Measurements from ENCODE around the gene CDK5RAP2. TPM values are rescaled to one million over a fixed set of nuclear protein-coding genes. Genes with fewer than 3 reads are reported as not detected.

Gene CDK5RAP2
- total and polyA plus RNA-seq, 8 donors: 14.8 to 37.1 (median 21.7) TPM

GRCh38 chr9:120392711-120393110 is 187.3 kb downstream of the CDK5RAP2 start:
- intact Hi-C loops (cut with DNase I): no loop called here
- 95 to 98% methylated on average over 8 of the region's 8 CpGs for WGBS, 2 donors
- no peaks in the 10 kb centered on the region for H3K27me3 ChIP-seq
- peaks cover 4 to 31% (median 8%) of the 10 kb centered on the region in 3 donors for H3K36me3 ChIP-seq
- H3K4me1 ChIP-seq: no peaks in the 10 kb centered on the region
- H3K27ac ChIP-seq: no peak overlapping the region
- FAIRE-seq (no peak), DNase-seq (no peak), ATAC-seq (no peak)
- H3K9me3 ChIP-seq: no peaks in the 10 kb centered on the region
- TF ChIP-seq CTCF (IDR thresholded peaks at IDR 0.05): no peak
- H3K4me3 ChIP-seq: no peak overlapping the region

GRCh38 chr9:120392245-120392644 is 187.7 kb downstream of the CDK5RAP2 start:
- no peak for TF ChIP-seq CTCF (IDR thresholded peaks at IDR 0.05)
- Histone ChIP-seq H3K4me1 (peaks cover 0 to 2% (median 0%) of the 10 kb centered on the region in 3 donors), H3K27me3 (no peaks in the 10 kb centered on the region), H3K9me3 (no peaks in the 10 kb centered on the region), H3K4me3 (no peak overlapping the region), H3K27ac (no peak overlapping the region), H3K36me3 (peaks cover 4 to 31% (median 8%) of the 10 kb centered on the region in 3 donors)
- intact Hi-C loops (cut with DNase I): no loop called here
- no peak for DNase-seq
- no peak for FAIRE-seq
- ATAC-seq: no peak
- WGBS, 2 donors: 97% methylated on average over 5 of the region's 5 CpGs

GRCh38 chr9:120391691-120392090 is 188.3 kb downstream of the CDK5RAP2 start:
- Histone ChIP-seq H3K27ac (no peak overlapping the region), H3K4me3 (no peak overlapping the region), H3K36me3 (peaks cover 4 to 29% (median 8%) of the 10 kb centered on the region in 3 donors), H3K9me3 (no peaks in the 10 kb centered on the region), H3K4me1 (peaks cover 4 to 8% (median 6%) of the 10 kb centered on the region in 3 donors), H3K27me3 (no peaks in the 10 kb centered on the region)
- 96 to 97% methylated on average over 5 of the region's 5 CpGs for WGBS, 2 donors
- no peak for ATAC-seq
- DNase-seq: no peak
- no peak for FAIRE-seq
- no peak for TF ChIP-seq CTCF (IDR thresholded peaks at IDR 0.05)
- intact Hi-C loops (cut with DNase I): no loop called here

- H3K36me3 ChIP-seq: peaks cover 4 to 25% (median 8%) of the 10 kb centered on the region in 3 donors
Observed at GRCh38 chr9:120390637-120391190, 189.3 kb downstream of the CDK5RAP2 start.

More at GRCh38 chr9:120390637-120391190, 189.3 kb downstream of the CDK5RAP2 start:
- Histone ChIP-seq H3K27ac (no peak overlapping the region), H3K4me3 (no peak overlapping the region), H3K27me3 (no peaks in the 10 kb centered on the region), H3K4me1 (peaks cover 14 to 15% (median 14%) of the 10 kb centered on the region in 3 donors), H3K9me3 (no peaks in the 10 kb centered on the region)
- intact Hi-C loops (cut with DNase I): no loop called here
- ATAC-seq (no peak), DNase-seq (no peak), FAIRE-seq (no peak)
- TF ChIP-seq CTCF (IDR thresholded peaks at IDR 0.05): no peak
- WGBS, 2 donors: 66% methylated on average over 12 of the region's 12 CpGs
